RWPE2 (cell line): ENCODE results near the gene LAPTM4A.
A peak's percentile ranks its signal among the peaks of the same experiment; 100 is the strongest.
"Not testable (repeated sequence)": the region's sequence is repeated elsewhere in the genome, so short reads cannot be mapped to it uniquely, and the experiment has no call there.

Experiments
- ATAC-seq: fragments of 200-7000 bp; cut with Tn5 transposase; 3 replicates; pipeline ENCODE4 v1.9.1; 2021; ENCODE audit warnings: low read depth
- DNase-seq: peaks from one replicate; pipeline ENCODE4 v3.0.0-alpha.2; 2020; ENCODE audit warnings: low spot score
- H3K27ac ChIP-seq: fragments of 450-650 bp; 2 replicates; pipeline ENCODE4 v1.5.1; 2017; ENCODE audit warnings: mild to moderate bottlenecking; ENCODE audit not compliant: poor library complexity, severe bottlenecking
- H3K27me3 ChIP-seq: fragments of 250-450 bp; sonication (Bioruptor Pico); 2 replicates; pipeline ENCODE4 v1.5.1; 2021; ENCODE audit warnings: mild to moderate bottlenecking, moderate library complexity; ENCODE audit not compliant: insufficient read depth, poor library complexity, severe bottlenecking
- H3K36me3 ChIP-seq: fragments of 250-450 bp; sonication (Bioruptor Pico); 2 replicates; pipeline ENCODE4 v1.5.1; 2020; ENCODE audit warnings: low read depth, mild to moderate bottlenecking, moderate library complexity
- H3K4me1 ChIP-seq: fragments of 250-450 bp; sonication (Bioruptor Pico); 2 replicates; pipeline ENCODE4 v1.5.1; 2021; ENCODE audit warnings: mild to moderate bottlenecking, moderate library complexity; ENCODE audit not compliant: insufficient read depth, poor library complexity, severe bottlenecking
- H3K4me3 ChIP-seq: fragments of 250-450 bp; sonication (Bioruptor Pico); 2 replicates; pipeline ENCODE4 v1.5.1; 2021; ENCODE audit warnings: mild to moderate bottlenecking, moderate library complexity; ENCODE audit not compliant: severe bottlenecking
- H3K9me3 ChIP-seq: fragments of 250-450 bp; sonication (Bioruptor Pico); 2 replicates; pipeline ENCODE4 v1.5.1; 2021; ENCODE audit warnings: mild to moderate bottlenecking, moderate library complexity; ENCODE audit not compliant: severe bottlenecking
- TF ChIP-seq, protein P1 (sequence below): fragments of 450-650 bp; IDR thresholded peaks from one replicate; pipeline ENCODE4 v1.5.1; 2017; ENCODE audit warnings: mild to moderate bottlenecking, moderate library complexity; ENCODE audit not compliant: poor library complexity, severe bottlenecking

The LAPTM4A gene

GRCh38 chr2:20076757-20077156 lies 25.3 kb upstream of the LAPTM4A start:
- peaks cover 10% of the 10 kb centered on the region for H3K4me1 ChIP-seq
- no peak overlapping the region for H3K27ac ChIP-seq
- TF ChIP-seq, protein P1, sequence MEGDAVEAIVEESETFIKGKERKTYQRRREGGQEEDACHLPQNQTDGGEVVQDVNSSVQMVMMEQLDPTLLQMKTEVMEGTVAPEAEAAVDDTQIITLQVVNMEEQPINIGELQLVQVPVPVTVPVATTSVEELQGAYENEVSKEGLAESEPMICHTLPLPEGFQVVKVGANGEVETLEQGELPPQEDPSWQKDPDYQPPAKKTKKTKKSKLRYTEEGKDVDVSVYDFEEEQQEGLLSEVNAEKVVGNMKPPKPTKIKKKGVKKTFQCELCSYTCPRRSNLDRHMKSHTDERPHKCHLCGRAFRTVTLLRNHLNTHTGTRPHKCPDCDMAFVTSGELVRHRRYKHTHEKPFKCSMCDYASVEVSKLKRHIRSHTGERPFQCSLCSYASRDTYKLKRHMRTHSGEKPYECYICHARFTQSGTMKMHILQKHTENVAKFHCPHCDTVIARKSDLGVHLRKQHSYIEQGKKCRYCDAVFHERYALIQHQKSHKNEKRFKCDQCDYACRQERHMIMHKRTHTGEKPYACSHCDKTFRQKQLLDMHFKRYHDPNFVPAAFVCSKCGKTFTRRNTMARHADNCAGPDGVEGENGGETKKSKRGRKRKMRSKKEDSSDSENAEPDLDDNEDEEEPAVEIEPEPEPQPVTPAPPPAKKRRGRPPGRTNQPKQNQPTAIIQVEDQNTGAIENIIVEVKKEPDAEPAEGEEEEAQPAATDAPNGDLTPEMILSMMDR: no peak
- no peaks in the 10 kb centered on the region for H3K27me3 ChIP-seq
- H3K4me3 ChIP-seq: no peak overlapping the region
- no peaks in the 10 kb centered on the region for H3K9me3 ChIP-seq
- H3K36me3 ChIP-seq: no peaks in the 10 kb centered on the region
- DNase-seq (no peak), ATAC-seq (no peak)

GRCh38 chr2:20074901-20075300 lies 23.5 kb upstream of the LAPTM4A start:
- peaks cover 26% of the 10 kb centered on the region for H3K4me1 ChIP-seq
- H3K27ac ChIP-seq: no peak overlapping the region
- no peaks in the 10 kb centered on the region for H3K9me3 ChIP-seq

GRCh38 chr2:20074046-20074648 lies 22.7 kb upstream of the LAPTM4A start:
- not testable (repeated sequence) for ATAC-seq, H3K4me3 ChIP-seq, H3K27me3 ChIP-seq, H3K27ac ChIP-seq, H3K9me3 ChIP-seq, H3K36me3 ChIP-seq, DNase-seq
- H3K4me1 ChIP-seq: peaks cover 28% of the 10 kb centered on the region

More at GRCh38 chr2:20074901-20075300, 23.5 kb upstream of the LAPTM4A start:
- Histone ChIP-seq H3K27me3 (no peaks in the 10 kb centered on the region), H3K36me3 (no peaks in the 10 kb centered on the region), H3K4me3 (no peak overlapping the region)
- DNase-seq (no peak), ATAC-seq (no peak)
- TF ChIP-seq, protein P1: no peak

- Histone ChIP-seq H3K4me3 (no peak overlapping the region), H3K27ac (peak overlapping the region; percentile 99), H3K27me3 (no peaks in the 10 kb centered on the region), H3K4me1 (peaks cover 33% of the 10 kb centered on the region), H3K36me3 (no peaks in the 10 kb centered on the region), H3K9me3 (no peaks in the 10 kb centered on the region)
- ATAC-seq: no peak
- DNase-seq: no peak
- TF ChIP-seq, protein P1: no peak
Measured at GRCh38 chr2:20073460-20073859, 22.0 kb upstream of the LAPTM4A start.

- Histone ChIP-seq H3K27me3 (no peaks in the 10 kb centered on the region), H3K9me3 (no peaks in the 10 kb centered on the region), H3K4me1 (peaks cover 39% of the 10 kb centered on the region), H3K4me3 (no peak overlapping the region), H3K36me3 (no peaks in the 10 kb centered on the region), H3K27ac (peak overlapping the region; percentile 99)
- TF ChIP-seq, protein P1: no peak
- ATAC-seq: no peak
- DNase-seq: no peak
Measured at GRCh38 chr2:20072436-20073158, 21.2 kb upstream of the LAPTM4A start.
